ENCODE measurements around the gene MUC5AC.
"Not testable (repeated sequence)": the region's sequence is repeated elsewhere in the genome, so short reads cannot be mapped to it uniquely, and the experiment has no call there.

The MUC5AC gene, protein sequence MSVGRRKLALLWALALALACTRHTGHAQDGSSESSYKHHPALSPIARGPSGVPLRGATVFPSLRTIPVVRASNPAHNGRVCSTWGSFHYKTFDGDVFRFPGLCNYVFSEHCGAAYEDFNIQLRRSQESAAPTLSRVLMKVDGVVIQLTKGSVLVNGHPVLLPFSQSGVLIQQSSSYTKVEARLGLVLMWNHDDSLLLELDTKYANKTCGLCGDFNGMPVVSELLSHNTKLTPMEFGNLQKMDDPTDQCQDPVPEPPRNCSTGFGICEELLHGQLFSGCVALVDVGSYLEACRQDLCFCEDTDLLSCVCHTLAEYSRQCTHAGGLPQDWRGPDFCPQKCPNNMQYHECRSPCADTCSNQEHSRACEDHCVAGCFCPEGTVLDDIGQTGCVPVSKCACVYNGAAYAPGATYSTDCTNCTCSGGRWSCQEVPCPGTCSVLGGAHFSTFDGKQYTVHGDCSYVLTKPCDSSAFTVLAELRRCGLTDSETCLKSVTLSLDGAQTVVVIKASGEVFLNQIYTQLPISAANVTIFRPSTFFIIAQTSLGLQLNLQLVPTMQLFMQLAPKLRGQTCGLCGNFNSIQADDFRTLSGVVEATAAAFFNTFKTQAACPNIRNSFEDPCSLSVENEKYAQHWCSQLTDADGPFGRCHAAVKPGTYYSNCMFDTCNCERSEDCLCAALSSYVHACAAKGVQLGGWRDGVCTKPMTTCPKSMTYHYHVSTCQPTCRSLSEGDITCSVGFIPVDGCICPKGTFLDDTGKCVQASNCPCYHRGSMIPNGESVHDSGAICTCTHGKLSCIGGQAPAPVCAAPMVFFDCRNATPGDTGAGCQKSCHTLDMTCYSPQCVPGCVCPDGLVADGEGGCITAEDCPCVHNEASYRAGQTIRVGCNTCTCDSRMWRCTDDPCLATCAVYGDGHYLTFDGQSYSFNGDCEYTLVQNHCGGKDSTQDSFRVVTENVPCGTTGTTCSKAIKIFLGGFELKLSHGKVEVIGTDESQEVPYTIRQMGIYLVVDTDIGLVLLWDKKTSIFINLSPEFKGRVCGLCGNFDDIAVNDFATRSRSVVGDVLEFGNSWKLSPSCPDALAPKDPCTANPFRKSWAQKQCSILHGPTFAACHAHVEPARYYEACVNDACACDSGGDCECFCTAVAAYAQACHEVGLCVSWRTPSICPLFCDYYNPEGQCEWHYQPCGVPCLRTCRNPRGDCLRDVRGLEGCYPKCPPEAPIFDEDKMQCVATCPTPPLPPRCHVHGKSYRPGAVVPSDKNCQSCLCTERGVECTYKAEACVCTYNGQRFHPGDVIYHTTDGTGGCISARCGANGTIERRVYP (N-terminal part only)

DNA sequence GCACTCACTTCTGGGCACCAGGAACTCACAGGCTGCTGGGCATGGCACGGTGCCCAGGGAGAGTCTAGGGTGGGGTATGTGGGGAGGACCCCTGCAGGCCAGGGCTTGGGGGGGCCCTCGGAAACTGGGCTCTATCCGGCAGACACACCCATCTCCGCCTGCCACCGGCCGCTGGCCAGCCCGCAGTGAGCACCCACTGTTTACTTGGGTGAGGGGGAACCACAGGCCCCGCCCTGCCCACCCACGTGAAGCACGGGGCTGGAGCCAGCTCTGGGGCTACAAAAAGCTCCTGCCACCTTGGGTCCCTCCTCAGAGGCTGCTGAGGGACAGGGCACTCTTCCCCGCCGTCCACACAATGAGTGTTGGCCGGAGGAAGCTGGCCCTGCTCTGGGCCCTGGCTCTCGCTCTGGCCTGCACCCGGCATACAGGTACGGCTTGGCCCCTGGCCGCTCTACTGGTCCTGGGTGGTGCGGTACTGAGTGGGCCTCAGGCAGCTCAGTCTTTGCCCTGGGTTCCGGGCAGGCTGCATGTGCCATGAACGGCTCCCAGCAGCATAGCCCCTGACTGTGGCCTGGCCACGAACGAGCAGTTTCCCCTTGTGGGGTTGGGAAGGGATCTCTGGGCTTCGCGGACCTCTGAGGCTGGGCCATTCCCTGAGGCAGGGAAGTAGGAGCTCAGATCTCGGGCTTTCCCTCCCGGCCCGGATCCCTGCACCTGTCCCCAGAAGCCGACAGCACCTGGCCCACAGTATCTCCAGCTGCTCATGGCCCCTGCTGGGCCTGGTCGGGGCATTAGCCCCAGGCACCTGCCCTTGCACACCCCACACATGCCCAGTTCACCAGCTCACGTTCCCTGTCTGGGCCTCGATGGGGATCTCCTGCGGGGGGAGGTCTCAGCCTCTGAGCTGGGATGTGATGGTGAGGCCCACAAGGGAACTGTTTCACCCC is at the start of gene MUC5AC:
TSS of gene MUC5AC (plus strand) at position 309 of the 947 bp plus-strand sequence. CDS start at position 356, 47 bp downstream.
- no peak for DNase-seq (ENCODE audit: low read depth)

DNA sequence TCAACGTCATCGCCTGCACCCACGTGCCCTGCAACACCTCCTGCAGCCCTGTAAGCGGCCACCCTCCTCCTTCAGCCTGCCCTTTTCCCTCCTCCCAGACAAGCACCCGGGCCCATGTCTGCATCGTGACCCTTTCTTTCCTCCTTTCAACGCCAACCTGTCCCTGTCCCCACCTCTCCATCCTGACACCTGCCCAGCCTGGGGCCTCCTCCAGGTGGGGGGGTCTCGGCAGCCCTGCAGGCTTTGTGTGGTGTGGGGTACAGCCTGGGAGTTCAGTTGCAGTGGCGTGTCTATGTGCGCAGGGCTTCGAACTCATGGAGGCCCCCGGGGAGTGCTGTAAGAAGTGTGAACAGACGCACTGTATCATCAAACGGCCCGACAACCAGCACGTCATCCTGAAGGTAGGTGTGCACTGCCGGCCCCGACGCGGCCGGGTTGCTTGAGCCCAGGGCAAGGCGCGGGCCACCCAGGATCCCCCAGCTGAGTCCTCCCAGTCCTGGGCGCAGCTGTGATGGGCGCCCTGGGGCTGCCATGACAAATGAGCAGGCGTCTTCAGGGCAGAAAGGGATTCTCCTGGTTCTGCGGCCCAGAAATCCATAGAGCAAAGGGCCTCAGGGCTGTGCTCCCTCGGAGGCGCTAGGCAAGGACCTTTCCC is 49.4 kb upstream of the MUC5AC start:
- no peak for DNase-seq (ENCODE audit: low read depth)

GRCh38 chr11:1109101-1109917 is 48.4 kb upstream of the MUC5AC start:
- no peak for DNase-seq (ENCODE audit: low read depth)

- DNase-seq (ENCODE audit: low read depth) = no peak
Observed at GRCh38 chr11:1109918-1110705, 47.6 kb upstream of the MUC5AC start.

- DNase-seq (ENCODE audit: low read depth) = no peak
Observed at GRCh38 chr11:1111545-1112212, 46.1 kb upstream of the MUC5AC start.

GRCh38 chr11:1112351-1113191 is 45.2 kb upstream of the MUC5AC start:
- DNase-seq (ENCODE audit: low read depth) = no peak

GRCh38 chr11:1113405-1114201 is 44.1 kb upstream of the MUC5AC start:
- no peak for DNase-seq (ENCODE audit: low read depth)

- DNase-seq (ENCODE audit: low read depth) = not testable (repeated sequence)
Observed at GRCh38 chr11:1115292-1115691, 42.5 kb upstream of the MUC5AC start.

GRCh38 chr11:1116104-1116503 is 41.6 kb upstream of the MUC5AC start:
- DNase-seq (ENCODE audit: low read depth) = no peak

- no peak for DNase-seq (ENCODE audit: low read depth)
Observed at GRCh38 chr11:1116666-1117390, 40.9 kb upstream of the MUC5AC start.

GRCh38 chr11:1117992-1118391 is 39.8 kb upstream of the MUC5AC start:
- no peak for DNase-seq (ENCODE audit: low read depth)

DNA sequence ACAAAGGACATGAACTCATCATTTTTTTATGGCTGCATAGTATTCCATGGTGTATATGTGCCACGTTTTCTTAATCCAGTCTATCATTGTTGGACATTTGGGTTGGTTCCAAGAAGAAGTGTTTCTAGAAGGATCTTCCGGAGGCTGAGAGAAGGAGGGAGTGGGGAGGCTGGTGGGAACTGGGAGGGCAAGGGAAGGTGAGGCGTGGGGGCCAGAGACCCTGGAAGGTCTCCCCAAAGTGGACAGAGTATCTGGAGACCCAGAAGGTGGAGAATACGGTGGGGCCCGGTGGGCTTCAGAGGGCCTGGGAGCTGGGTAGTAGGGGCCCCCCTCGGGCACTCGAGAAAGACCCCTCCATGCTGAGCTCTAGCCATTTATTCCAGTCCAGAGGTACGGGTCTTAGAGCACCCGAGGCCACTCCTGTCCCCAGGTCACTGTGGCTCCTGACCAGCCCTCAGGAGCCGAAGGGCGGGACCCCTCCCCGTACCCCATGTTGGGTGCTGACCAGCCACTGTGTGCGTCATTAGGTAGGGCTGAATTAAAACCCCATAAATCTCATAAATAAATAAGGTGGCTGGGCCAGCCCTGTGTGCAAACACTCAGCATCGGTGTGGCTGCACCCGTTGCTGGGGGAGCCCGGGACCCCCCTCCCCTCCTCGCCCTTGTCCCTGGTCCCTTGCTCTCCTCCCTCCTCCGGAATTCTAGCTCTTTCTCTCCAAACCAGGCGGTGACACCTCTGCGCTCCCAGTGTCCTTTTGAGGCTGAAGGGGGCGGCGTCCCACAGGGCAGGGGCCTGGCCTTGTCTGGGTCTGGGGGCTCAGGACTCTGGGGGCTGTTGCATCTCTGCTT is 38.8 kb upstream of the MUC5AC start:
- no peak for DNase-seq (ENCODE audit: low read depth)

- DNase-seq (ENCODE audit: low read depth) = no peak
Observed at GRCh38 chr11:1119604-1120146, 38.1 kb upstream of the MUC5AC start.

Data from stimulated activated CD8-positive, alpha-beta memory T cell treated with anti-CD3 and anti-CD28 coated beads, Interleukin-7, amount 100 ng/mL, for 24 hours (primary cell).